ENCODE results near the gene TIMM17A.

TIMM17A gene

GRCh38 chr1:201937624-201938213 is 17.6 kb upstream of the TIMM17A start:
- H3K4me1 ChIP-seq (ENCODE audit: control insufficient read depth in 1 of 2, insufficient read depth in 2 of 2, low read length in 2 of 2): peaks cover 12 to 17% of the 10 kb centered on the region in 2 experiments
- H3K79me1 ChIP-seq (ENCODE audit: low read length): peaks cover 9% of the 10 kb centered on the region
- H2AFZ ChIP-seq (ENCODE audit: insufficient read depth, low read length, poor library complexity): no peak overlapping the region
- no peak overlapping the region for H3K14ac ChIP-seq (ENCODE audit: low read length)
- H3K4ac ChIP-seq (ENCODE audit: low read depth, low read length): no peak overlapping the region
- no peak overlapping the region for H2BK120ac ChIP-seq (ENCODE audit: insufficient read depth, low read length, poor library complexity)
- no peak overlapping the region for H3K9ac ChIP-seq (ENCODE audit: low read length)
- no peak overlapping the region for H3K18ac ChIP-seq (ENCODE audit: low read length)
- no peak overlapping the region for H3K4me2 ChIP-seq (ENCODE audit: low read length)
- H4K91ac ChIP-seq (ENCODE audit: low read depth, low read length): no peak overlapping the region
- no peak overlapping the region for H4K8ac ChIP-seq (ENCODE audit: low read depth, low read length)
- H3K4me3 ChIP-seq (ENCODE audit: low read depth, low read length): no peak overlapping the region
- H2BK12ac ChIP-seq (ENCODE audit: low read length): no peak overlapping the region
- 100% methylated on average over 2 of the region's 5 CpGs for WGBS (ENCODE audit: extremely low coverage, insufficient coverage, insufficient read length)
- H2AK5ac ChIP-seq (ENCODE audit: low read length): no peak overlapping the region
- H3K27ac ChIP-seq (ENCODE audit: low read depth, low read length): no peak overlapping the region
- no peak for DNase-seq
- no peaks in the 10 kb centered on the region for H3K36me3 ChIP-seq (ENCODE audit: control insufficient read depth in 1 of 2, insufficient read depth in 2 of 2, low read length in 2 of 2)
- H3K9me3 ChIP-seq (ENCODE audit: insufficient read depth, low read depth, low read length): peaks cover 2% of the 10 kb centered on the region
- H4K12ac ChIP-seq (ENCODE audit: low read depth, low read length): no peak overlapping the region
- H3K79me2 ChIP-seq (ENCODE audit: control insufficient read depth, insufficient read depth, low read length, poor library complexity): no peaks in the 10 kb centered on the region
- no peak overlapping the region for H3K23ac ChIP-seq (ENCODE audit: low read length)
- no peak overlapping the region for H2BK5ac ChIP-seq (ENCODE audit: low read depth, low read length, poor library complexity)
- no peaks in the 10 kb centered on the region for H3K27me3 ChIP-seq (ENCODE audit: insufficient read depth, low read length)

GRCh38 chr1:201938440-201939035 is 16.8 kb upstream of the TIMM17A start:
- H3K27ac ChIP-seq (ENCODE audit: low read depth, low read length): no peak overlapping the region
- H3K9ac ChIP-seq (ENCODE audit: low read length): no peak overlapping the region
- no peak overlapping the region for H2BK5ac ChIP-seq (ENCODE audit: low read depth, low read length, poor library complexity)
- no peak overlapping the region for H3K4me2 ChIP-seq (ENCODE audit: low read length)
- H4K91ac ChIP-seq (ENCODE audit: low read depth, low read length): no peak overlapping the region
- no peak overlapping the region for H3K4ac ChIP-seq (ENCODE audit: low read depth, low read length)
- no peaks in the 10 kb centered on the region for H3K27me3 ChIP-seq (ENCODE audit: insufficient read depth, low read length)
- H2BK12ac ChIP-seq (ENCODE audit: low read length): no peak overlapping the region
- no peak overlapping the region for H2BK120ac ChIP-seq (ENCODE audit: insufficient read depth, low read length, poor library complexity)
- no peak for DNase-seq
- H3K79me2 ChIP-seq (ENCODE audit: control insufficient read depth, insufficient read depth, low read length, poor library complexity): no peaks in the 10 kb centered on the region
- no peak overlapping the region for H4K12ac ChIP-seq (ENCODE audit: low read depth, low read length)
- no peak overlapping the region for H3K18ac ChIP-seq (ENCODE audit: low read length)
- no peak overlapping the region for H2AFZ ChIP-seq (ENCODE audit: insufficient read depth, low read length, poor library complexity)
- H3K23ac ChIP-seq (ENCODE audit: low read length): no peak overlapping the region
- no peak overlapping the region for H3K4me3 ChIP-seq (ENCODE audit: low read depth, low read length)
- H3K4me1 ChIP-seq (ENCODE audit: control insufficient read depth in 1 of 2, insufficient read depth in 2 of 2, low read length in 2 of 2): peaks cover 12 to 17% of the 10 kb centered on the region in 2 experiments
- H3K14ac ChIP-seq (ENCODE audit: low read length): no peak overlapping the region
- no peak overlapping the region for H2AK5ac ChIP-seq (ENCODE audit: low read length)
- peaks cover 9% of the 10 kb centered on the region for H3K79me1 ChIP-seq (ENCODE audit: low read length)
- peaks cover 2% of the 10 kb centered on the region for H3K9me3 ChIP-seq (ENCODE audit: insufficient read depth, low read depth, low read length)
- H4K8ac ChIP-seq (ENCODE audit: low read depth, low read length): no peak overlapping the region
- no peaks in the 10 kb centered on the region for H3K36me3 ChIP-seq (ENCODE audit: control insufficient read depth in 1 of 2, insufficient read depth in 2 of 2, low read length in 2 of 2)
- no CpG with 5 or more reads among the region's 4 CpGs for WGBS (ENCODE audit: extremely low coverage, insufficient coverage, insufficient read length)

DNA sequence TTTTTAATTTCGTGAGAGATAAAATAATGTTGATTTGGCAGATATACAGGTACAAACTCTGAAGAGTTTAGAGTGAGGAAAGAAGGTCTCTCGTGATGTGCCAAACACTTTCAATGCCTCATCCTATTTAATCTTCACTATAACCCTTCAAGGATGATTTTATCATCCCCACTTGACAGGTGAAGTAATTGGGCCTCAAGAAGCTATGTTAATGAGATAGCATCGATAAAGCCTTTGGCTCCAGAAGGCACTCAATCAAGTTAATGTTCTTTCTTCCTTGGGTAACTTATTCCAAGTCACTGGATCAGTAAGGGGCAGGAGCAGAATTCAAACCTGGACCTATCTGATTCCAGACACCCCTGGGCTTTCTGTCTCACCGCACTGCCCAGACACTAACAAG is 16.2 kb upstream of the TIMM17A start:
- H2BK5ac ChIP-seq (ENCODE audit: low read depth, low read length, poor library complexity): no peak overlapping the region
- no peak overlapping the region for H4K8ac ChIP-seq (ENCODE audit: low read depth, low read length)
- H2BK120ac ChIP-seq (ENCODE audit: insufficient read depth, low read length, poor library complexity): no peak overlapping the region
- peaks cover 2% of the 10 kb centered on the region for H3K9me3 ChIP-seq (ENCODE audit: insufficient read depth, low read depth, low read length)
- H3K23ac ChIP-seq (ENCODE audit: low read length): no peak overlapping the region
- no peaks in the 10 kb centered on the region for H3K36me3 ChIP-seq (ENCODE audit: control insufficient read depth in 1 of 2, insufficient read depth in 2 of 2, low read length in 2 of 2)
- no peaks in the 10 kb centered on the region for H3K27me3 ChIP-seq (ENCODE audit: insufficient read depth, low read length)
- H2AK5ac ChIP-seq (ENCODE audit: low read length): no peak overlapping the region
- no peak overlapping the region for H3K4me3 ChIP-seq (ENCODE audit: low read depth, low read length)
- H3K18ac ChIP-seq (ENCODE audit: low read length): no peak overlapping the region
- no peak for DNase-seq
- WGBS (ENCODE audit: extremely low coverage, insufficient coverage, insufficient read length): no CpG with 5 or more reads among the region's 4 CpGs
- H3K9ac ChIP-seq (ENCODE audit: low read length): no peak overlapping the region
- H3K27ac ChIP-seq (ENCODE audit: low read depth, low read length): no peak overlapping the region
- H3K79me2 ChIP-seq (ENCODE audit: control insufficient read depth, insufficient read depth, low read length, poor library complexity): no peaks in the 10 kb centered on the region
- no peak overlapping the region for H4K12ac ChIP-seq (ENCODE audit: low read depth, low read length)
- H2BK12ac ChIP-seq (ENCODE audit: low read length): no peak overlapping the region
- peaks cover 12 to 16% of the 10 kb centered on the region in 2 experiments for H3K4me1 ChIP-seq (ENCODE audit: control insufficient read depth in 1 of 2, insufficient read depth in 2 of 2, low read length in 2 of 2)
- no peak overlapping the region for H4K91ac ChIP-seq (ENCODE audit: low read depth, low read length)
- no peak overlapping the region for H3K14ac ChIP-seq (ENCODE audit: low read length)
- H3K4ac ChIP-seq (ENCODE audit: low read depth, low read length): no peak overlapping the region
- H3K4me2 ChIP-seq (ENCODE audit: low read length): no peak overlapping the region
- no peak overlapping the region for H2AFZ ChIP-seq (ENCODE audit: insufficient read depth, low read length, poor library complexity)
- peaks cover 9% of the 10 kb centered on the region for H3K79me1 ChIP-seq (ENCODE audit: low read length)

DNA sequence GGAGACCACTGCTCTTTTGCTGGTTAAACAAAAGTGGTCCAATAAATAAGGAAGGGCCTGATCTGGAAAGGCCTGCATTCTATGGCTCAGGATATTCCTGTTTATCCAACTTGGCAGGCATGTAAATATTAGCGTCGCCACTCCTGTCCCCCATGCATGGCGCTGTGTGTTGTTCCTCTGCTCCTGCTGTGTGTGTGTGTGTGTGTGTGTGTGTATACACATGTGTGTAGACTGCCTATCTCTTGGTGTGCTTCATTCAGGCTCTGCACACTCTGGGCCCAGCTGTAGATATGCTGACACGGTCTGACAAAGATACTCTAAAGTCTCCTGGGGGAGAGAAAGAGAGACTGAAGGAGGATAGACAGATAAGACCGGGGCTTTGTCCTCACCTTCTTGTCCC is 15.7 kb upstream of the TIMM17A start:
- H3K79me1 ChIP-seq (ENCODE audit: low read length): peaks cover 9% of the 10 kb centered on the region
- no peak overlapping the region for H3K18ac ChIP-seq (ENCODE audit: low read length)
- no peak for DNase-seq
- no peak overlapping the region for H2AK5ac ChIP-seq (ENCODE audit: low read length)
- no peaks in the 10 kb centered on the region for H3K36me3 ChIP-seq (ENCODE audit: control insufficient read depth in 1 of 2, insufficient read depth in 2 of 2, low read length in 2 of 2)
- no peak overlapping the region for H3K4me3 ChIP-seq (ENCODE audit: low read depth, low read length)
- no peaks in the 10 kb centered on the region for H3K27me3 ChIP-seq (ENCODE audit: insufficient read depth, low read length)
- H2BK120ac ChIP-seq (ENCODE audit: insufficient read depth, low read length, poor library complexity): no peak overlapping the region
- H2BK12ac ChIP-seq (ENCODE audit: low read length): no peak overlapping the region
- H3K9me3 ChIP-seq (ENCODE audit: insufficient read depth, low read depth, low read length): peaks cover 2% of the 10 kb centered on the region
- no peak overlapping the region for H4K91ac ChIP-seq (ENCODE audit: low read depth, low read length)
- no peak overlapping the region for H2AFZ ChIP-seq (ENCODE audit: insufficient read depth, low read length, poor library complexity)
- no peak overlapping the region for H3K4ac ChIP-seq (ENCODE audit: low read depth, low read length)
- WGBS (ENCODE audit: extremely low coverage, insufficient coverage, insufficient read length): no CpG with 5 or more reads among the region's 5 CpGs
- no peak overlapping the region for H4K12ac ChIP-seq (ENCODE audit: low read depth, low read length)
- no peak overlapping the region for H3K27ac ChIP-seq (ENCODE audit: low read depth, low read length)
- H3K14ac ChIP-seq (ENCODE audit: low read length): no peak overlapping the region
- H3K23ac ChIP-seq (ENCODE audit: low read length): no peak overlapping the region
- H3K4me1 ChIP-seq (ENCODE audit: control insufficient read depth in 1 of 2, insufficient read depth in 2 of 2, low read length in 2 of 2): peaks cover 12 to 14% of the 10 kb centered on the region in 2 experiments
- no peaks in the 10 kb centered on the region for H3K79me2 ChIP-seq (ENCODE audit: control insufficient read depth, insufficient read depth, low read length, poor library complexity)
- H3K4me2 ChIP-seq (ENCODE audit: low read length): no peak overlapping the region
- H3K9ac ChIP-seq (ENCODE audit: low read length): no peak overlapping the region
- H2BK5ac ChIP-seq (ENCODE audit: low read depth, low read length, poor library complexity): no peak overlapping the region
- H4K8ac ChIP-seq (ENCODE audit: low read depth, low read length): no peak overlapping the region
